GM19035 (cell line): Measurements from ENCODE around the gene CGNL1.

Source experiments
- ATAC-seq: cut with Tn5 transposase; IDR thresholded peaks from one replicate; pipeline ENCODE4 v1.9.1; 2021; ENCODE audit not compliant: unreplicated experiment

The CGNL1 gene

GRCh38 chr15:57375827-57376695, at the start of gene CGNL1:
TSS of gene CGNL1 (plus strand) at chr15:57376505. CDS start at chr15:57438000, 61,495 bp downstream.
- ATAC-seq: no peak

- no peak for ATAC-seq
These were observed 48.3 kb upstream of the CGNL1 start for GRCh38 chr15:57327985-57328471.

GRCh38 chr15:57328479-57328878, 47.8 kb upstream of the CGNL1 start:
- ATAC-seq: no peak

GRCh38 chr15:57328897-57329296, 47.4 kb upstream of the CGNL1 start:
- no peak for ATAC-seq

- ATAC-seq: no peak
These were observed 46.5 kb upstream of the CGNL1 start for GRCh38 chr15:57329582-57330367.

- ATAC-seq: no peak
These were observed 45.5 kb upstream of the CGNL1 start for GRCh38 chr15:57330619-57331340.

GRCh38 chr15:57332326-57332725, 44.0 kb upstream of the CGNL1 start:
- no peak for ATAC-seq

- no peak for ATAC-seq
These were observed 42.8 kb upstream of the CGNL1 start for GRCh38 chr15:57333487-57333886.

- no peak for ATAC-seq
These were observed 42.0 kb upstream of the CGNL1 start for GRCh38 chr15:57334257-57334656.

GRCh38 chr15:57335293-57335715, 41.0 kb upstream of the CGNL1 start:
- no peak for ATAC-seq

GRCh38 chr15:57335719-57336118, 40.6 kb upstream of the CGNL1 start:
- no peak for ATAC-seq

- ATAC-seq: no peak
These were observed 38.4 kb upstream of the CGNL1 start for GRCh38 chr15:57337868-57338411.

GRCh38 chr15:57339321-57339720, 37.0 kb upstream of the CGNL1 start:
- no peak for ATAC-seq

- ATAC-seq: no peak
These were observed 35.5 kb upstream of the CGNL1 start for GRCh38 chr15:57340682-57341259.

- ATAC-seq: no peak
These were observed 33.3 kb upstream of the CGNL1 start for GRCh38 chr15:57343048-57343447.

- no peak for ATAC-seq
These were observed 32.8 kb upstream of the CGNL1 start for GRCh38 chr15:57343498-57343897.

GRCh38 chr15:57344282-57344681, 32.0 kb upstream of the CGNL1 start:
- no peak for ATAC-seq

GRCh38 chr15:57345584-57345983, 30.7 kb upstream of the CGNL1 start:
- ATAC-seq: no peak

- ATAC-seq: no peak
These were observed 28.2 kb upstream of the CGNL1 start for GRCh38 chr15:57348081-57348480.

- ATAC-seq: no peak
These were observed 23.6 kb upstream of the CGNL1 start for GRCh38 chr15:57352535-57353316.
